GM15510 (cell line): ENCODE results near the gene HIVEP3.

Experiments
- POLR2A ChIP-seq: IDR thresholded peaks from 3 replicates; pipeline ENCODE4 v1.6.1; 2011; ENCODE audit warnings: borderline replicate concordance; ENCODE audit not compliant: insufficient read length; ENCODE audit errors: extremely low read depth

HIVEP3 gene

DNA sequence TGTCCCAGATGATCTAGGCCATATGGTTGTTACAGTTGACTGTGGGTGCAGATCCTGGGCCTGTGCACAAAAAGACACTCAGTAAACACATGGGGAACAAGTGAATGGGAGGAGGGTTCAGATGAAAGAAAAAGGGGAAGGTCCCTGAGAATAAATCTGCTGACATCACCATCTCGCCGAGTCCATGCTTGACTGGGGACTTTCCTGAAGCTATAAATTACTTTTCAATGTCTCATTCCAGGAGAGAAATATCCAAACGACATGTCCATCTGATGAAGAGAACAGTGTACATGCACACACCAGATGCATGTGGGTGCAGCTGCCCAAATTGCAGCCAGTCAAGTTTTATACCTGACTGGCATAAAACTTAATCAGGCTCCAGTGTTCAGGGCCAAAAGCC is 109.0 kb downstream of the HIVEP3 start:
- TF ChIP-seq POLR2A, result no peak

GRCh38 chr1:41807390-41807789 is 111.3 kb downstream of the HIVEP3 start:
- no peak for TF ChIP-seq POLR2A

- TF ChIP-seq POLR2A, result no peak
Observed at GRCh38 chr1:41806472-41807155, 112.1 kb downstream of the HIVEP3 start.

- no peak for TF ChIP-seq POLR2A
Observed at GRCh38 chr1:41805771-41806471, 112.8 kb downstream of the HIVEP3 start.

DNA sequence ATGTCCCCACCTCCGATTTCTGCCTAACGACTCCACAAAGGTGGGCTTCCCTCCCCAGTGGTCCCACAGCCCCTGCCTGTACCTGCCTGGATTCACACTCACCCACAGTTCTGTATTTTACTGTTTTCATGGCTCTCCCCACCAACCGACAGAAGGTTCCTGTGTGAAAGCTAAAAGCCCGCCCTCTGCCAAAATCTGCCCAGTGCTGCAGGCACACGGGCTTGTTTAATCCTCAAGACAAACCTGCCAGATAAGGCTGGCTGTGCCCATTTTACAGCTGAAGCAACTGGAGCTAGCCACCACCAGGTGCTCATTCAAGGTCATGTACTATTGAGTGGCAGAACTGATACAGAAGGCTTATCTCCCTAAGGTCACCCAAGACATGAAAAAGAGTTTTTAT is 114.5 kb downstream of the HIVEP3 start:
- TF ChIP-seq POLR2A, result no peak

- TF ChIP-seq POLR2A, result no peak
Observed at GRCh38 chr1:41803656-41804055, 115.1 kb downstream of the HIVEP3 start.

- TF ChIP-seq POLR2A, result no peak
Observed at GRCh38 chr1:41802532-41803501, 115.9 kb downstream of the HIVEP3 start.

- TF ChIP-seq POLR2A, result no peak
Observed at GRCh38 chr1:41800311-41800829, 118.4 kb downstream of the HIVEP3 start.

DNA sequence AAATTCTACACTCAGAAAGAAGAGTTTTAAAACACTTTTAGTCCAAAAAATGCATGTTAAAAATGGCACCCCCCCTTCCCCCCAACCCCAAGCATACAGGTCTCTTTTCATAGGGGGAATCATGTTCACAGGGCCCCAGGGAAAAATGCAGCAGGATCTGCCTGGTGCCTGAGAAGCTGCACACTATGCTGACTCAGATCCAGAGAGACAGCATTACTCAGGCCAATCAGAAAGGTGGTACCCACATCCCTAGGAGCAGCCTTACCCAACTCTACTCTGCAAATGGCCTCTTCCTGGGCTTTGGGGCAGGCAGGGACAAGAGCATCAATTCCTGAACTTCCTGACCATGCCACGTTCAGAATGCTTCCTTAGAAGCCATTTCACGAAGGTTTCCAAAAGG is 119.0 kb downstream of the HIVEP3 start:
- TF ChIP-seq POLR2A, result no peak

DNA sequence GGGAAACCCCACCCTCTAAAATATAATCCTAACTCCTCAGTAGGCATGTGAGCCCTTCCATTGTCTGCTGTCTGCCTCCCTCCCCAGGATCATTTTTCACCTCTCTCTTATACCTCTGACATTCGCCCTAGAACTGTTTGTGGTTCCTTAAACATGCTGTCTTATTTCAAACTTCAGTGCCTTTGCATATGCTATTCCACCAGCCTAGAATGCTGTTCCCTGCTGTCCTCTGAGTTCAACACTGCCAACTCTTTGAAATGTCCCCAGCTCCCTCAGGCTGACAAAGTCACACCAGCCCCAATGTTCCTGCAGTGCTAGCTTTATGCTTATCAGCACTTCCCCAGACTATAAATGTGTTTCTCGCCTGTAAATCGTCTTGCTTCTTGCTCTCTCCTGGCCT is 119.5 kb downstream of the HIVEP3 start:
- TF ChIP-seq POLR2A, result no peak

DNA sequence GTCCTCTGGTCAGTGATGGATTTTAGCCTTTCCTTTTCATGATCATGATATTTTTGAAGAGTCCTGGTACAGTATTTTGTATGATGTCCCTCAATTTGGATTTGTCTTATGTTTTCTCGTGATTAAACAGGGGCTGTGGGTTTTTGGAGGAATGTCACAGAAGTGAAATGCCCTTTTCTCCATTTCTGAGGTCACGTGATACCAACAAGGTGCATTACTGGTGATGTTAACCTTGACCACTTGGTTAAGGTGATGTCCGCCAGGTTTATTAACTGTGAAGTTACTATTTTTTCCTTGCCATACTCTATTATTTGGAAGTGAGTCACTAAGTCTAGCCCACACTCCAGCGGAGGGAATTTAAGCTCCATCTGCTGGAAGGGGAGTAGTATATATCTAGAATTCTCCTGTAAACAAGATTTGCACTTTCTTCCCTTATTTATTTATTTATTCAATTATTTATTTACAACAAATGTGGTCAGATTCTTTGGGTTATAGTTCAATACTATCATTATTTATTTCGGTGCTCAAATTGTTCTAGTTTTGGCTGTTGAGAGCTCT is 123.4 kb downstream of the HIVEP3 start:
- TF ChIP-seq POLR2A, result no peak

DNA sequence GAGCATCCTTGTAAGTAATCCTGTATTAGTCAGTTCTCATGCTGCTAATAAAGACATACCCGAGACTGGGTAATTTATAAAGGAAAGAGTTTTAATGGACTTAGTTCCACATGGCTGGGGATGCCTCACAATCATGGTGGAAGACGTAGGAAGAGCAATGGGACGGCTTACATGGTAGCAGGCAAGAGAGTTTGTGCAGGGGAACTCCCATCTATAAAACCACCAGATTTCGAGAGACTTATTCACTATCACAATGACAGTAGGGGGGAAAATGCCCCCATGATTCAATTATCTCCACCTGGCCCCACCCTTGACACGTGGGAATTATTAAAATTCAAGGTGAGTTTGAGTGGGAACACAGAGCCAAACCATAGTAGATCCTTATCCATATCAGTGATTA is 124.7 kb downstream of the HIVEP3 start:
- TF ChIP-seq POLR2A, result no peak

GRCh38 chr1:41792485-41792770 is 126.3 kb downstream of the HIVEP3 start:
- no peak for TF ChIP-seq POLR2A

GRCh38 chr1:41791667-41792484 is 126.8 kb downstream of the HIVEP3 start:
- TF ChIP-seq POLR2A, result no peak
